ENCODE data around the gene OXLD1. TPM values are rescaled to one million over a fixed set of nuclear protein-coding genes. Genes with fewer than 3 reads are reported as not detected.

The OXLD1 gene
- polyA plus RNA-seq, 1 donor = 20.9 TPM

GRCh38 chr17:81701288-81702071 is 35.1 kb upstream of the OXLD1 start:
- H3K4me3 ChIP-seq (ENCODE audit: low read length) = peak overlapping the region; percentile 100
- H3K36me3 ChIP-seq (ENCODE audit: control insufficient read depth, insufficient read depth, low read length) = peaks cover 63% of the 10 kb centered on the region
- no peaks in the 10 kb centered on the region for H3K27me3 ChIP-seq (ENCODE audit: control insufficient read depth, insufficient read depth, low read length)
- DNase-seq = peak; percentile 30 to 66
- H3K9me3 ChIP-seq (ENCODE audit: control insufficient read depth, low read depth, low read length) = peaks cover 7% of the 10 kb centered on the region
- H3K27ac ChIP-seq (ENCODE audit: low read length) = peak overlapping the region; percentile 98
- H3K4me1 ChIP-seq (ENCODE audit: control insufficient read depth, insufficient read depth, low read length) = peaks cover 19% of the 10 kb centered on the region
- 80% methylated on average over 1 of the region's 23 CpGs for WGBS (ENCODE audit: insufficient coverage, low lambda C conversion rate)

- Histone ChIP-seq H3K4me1 (ENCODE audit: control insufficient read depth, insufficient read depth, low read length) (peaks cover 19% of the 10 kb centered on the region), H3K27ac (ENCODE audit: low read length) (peak overlapping the region; percentile 98), H3K27me3 (ENCODE audit: control insufficient read depth, insufficient read depth, low read length) (no peaks in the 10 kb centered on the region), H3K36me3 (ENCODE audit: control insufficient read depth, insufficient read depth, low read length) (peaks cover 64% of the 10 kb centered on the region), H3K4me3 (ENCODE audit: low read length) (peak overlapping the region; percentile 100), H3K9me3 (ENCODE audit: control insufficient read depth, low read depth, low read length) (peaks cover 9% of the 10 kb centered on the region)
- DNase-seq = no peak
- no CpG with 5 or more reads among the region's 25 CpGs for WGBS (ENCODE audit: insufficient coverage, low lambda C conversion rate)
These were observed 34.2 kb upstream of the OXLD1 start for GRCh38 chr17:81700353-81701287.

- Histone ChIP-seq H3K36me3 (ENCODE audit: control insufficient read depth, insufficient read depth, low read length) (peaks cover 85% of the 10 kb centered on the region), H3K9me3 (ENCODE audit: control insufficient read depth, low read depth, low read length) (peaks cover 8% of the 10 kb centered on the region), H3K27ac (ENCODE audit: low read length) (no peak overlapping the region), H3K27me3 (ENCODE audit: control insufficient read depth, insufficient read depth, low read length) (no peaks in the 10 kb centered on the region), H3K4me3 (ENCODE audit: low read length) (no peak overlapping the region), H3K4me1 (ENCODE audit: control insufficient read depth, insufficient read depth, low read length) (peaks cover 16% of the 10 kb centered on the region)
- 100% methylated on average over 1 of the region's 25 CpGs for WGBS (ENCODE audit: insufficient coverage, low lambda C conversion rate)
- no peak for DNase-seq
These were observed 31.0 kb upstream of the OXLD1 start for GRCh38 chr17:81697261-81698044.

GRCh38 chr17:81696218-81696941 is 30.0 kb upstream of the OXLD1 start:
- WGBS (ENCODE audit: insufficient coverage, low lambda C conversion rate) = no CpG with 5 or more reads among the region's 40 CpGs
- Histone ChIP-seq H3K27me3 (ENCODE audit: control insufficient read depth, insufficient read depth, low read length) (no peaks in the 10 kb centered on the region), H3K36me3 (ENCODE audit: control insufficient read depth, insufficient read depth, low read length) (peaks cover 90% of the 10 kb centered on the region), H3K27ac (ENCODE audit: low read length) (no peak overlapping the region), H3K4me3 (ENCODE audit: low read length) (no peak overlapping the region), H3K4me1 (ENCODE audit: control insufficient read depth, insufficient read depth, low read length) (peaks cover 12% of the 10 kb centered on the region), H3K9me3 (ENCODE audit: control insufficient read depth, low read depth, low read length) (peaks cover 8% of the 10 kb centered on the region)
- DNase-seq = no peak

- peaks cover 6% of the 10 kb centered on the region for H3K4me1 ChIP-seq (ENCODE audit: control insufficient read depth, insufficient read depth, low read length)
- H3K4me3 ChIP-seq (ENCODE audit: low read length) = no peak overlapping the region
- no peak for DNase-seq
- WGBS (ENCODE audit: insufficient coverage, low lambda C conversion rate) = no CpG with 5 or more reads among the region's 22 CpGs
- H3K27ac ChIP-seq (ENCODE audit: low read length) = no peak overlapping the region
- peaks cover 8% of the 10 kb centered on the region for H3K9me3 ChIP-seq (ENCODE audit: control insufficient read depth, low read depth, low read length)
- H3K36me3 ChIP-seq (ENCODE audit: control insufficient read depth, insufficient read depth, low read length) = peaks cover 90% of the 10 kb centered on the region
- H3K27me3 ChIP-seq (ENCODE audit: control insufficient read depth, insufficient read depth, low read length) = no peaks in the 10 kb centered on the region
These were observed 29.4 kb upstream of the OXLD1 start for GRCh38 chr17:81695801-81696200.

- Histone ChIP-seq H3K36me3 (ENCODE audit: control insufficient read depth, insufficient read depth, low read length) (peaks cover 90% of the 10 kb centered on the region), H3K27ac (ENCODE audit: low read length) (no peak overlapping the region), H3K4me3 (ENCODE audit: low read length) (no peak overlapping the region), H3K9me3 (ENCODE audit: control insufficient read depth, low read depth, low read length) (peaks cover 8% of the 10 kb centered on the region), H3K4me1 (ENCODE audit: control insufficient read depth, insufficient read depth, low read length) (peaks cover 3% of the 10 kb centered on the region), H3K27me3 (ENCODE audit: control insufficient read depth, insufficient read depth, low read length) (no peaks in the 10 kb centered on the region)
- WGBS (ENCODE audit: insufficient coverage, low lambda C conversion rate) = no CpG with 5 or more reads among the region's 6 CpGs
- DNase-seq = no peak
These were observed 28.8 kb upstream of the OXLD1 start for GRCh38 chr17:81695211-81695610.

- Histone ChIP-seq H3K4me1 (ENCODE audit: control insufficient read depth, insufficient read depth, low read length) (peaks cover 3% of the 10 kb centered on the region), H3K27ac (ENCODE audit: low read length) (no peak overlapping the region), H3K36me3 (ENCODE audit: control insufficient read depth, insufficient read depth, low read length) (peaks cover 94% of the 10 kb centered on the region), H3K9me3 (ENCODE audit: control insufficient read depth, low read depth, low read length) (peaks cover 8% of the 10 kb centered on the region), H3K27me3 (ENCODE audit: control insufficient read depth, insufficient read depth, low read length) (no peaks in the 10 kb centered on the region), H3K4me3 (ENCODE audit: low read length) (no peak overlapping the region)
- DNase-seq = no peak
- WGBS (ENCODE audit: insufficient coverage, low lambda C conversion rate) = no CpG with 5 or more reads among the region's 19 CpGs
These were observed 28.4 kb upstream of the OXLD1 start for GRCh38 chr17:81694810-81695209.

- Histone ChIP-seq H3K27ac (ENCODE audit: low read length) (no peak overlapping the region), H3K9me3 (ENCODE audit: control insufficient read depth, low read depth, low read length) (peaks cover 8% of the 10 kb centered on the region), H3K4me1 (ENCODE audit: control insufficient read depth, insufficient read depth, low read length) (peaks cover 3% of the 10 kb centered on the region), H3K36me3 (ENCODE audit: control insufficient read depth, insufficient read depth, low read length) (peaks cover 97% of the 10 kb centered on the region), H3K4me3 (ENCODE audit: low read length) (no peak overlapping the region), H3K27me3 (ENCODE audit: control insufficient read depth, insufficient read depth, low read length) (no peaks in the 10 kb centered on the region)
- WGBS (ENCODE audit: insufficient coverage, low lambda C conversion rate) = no CpG with 5 or more reads among the region's 35 CpGs
- no peak for DNase-seq
These were observed 27.3 kb upstream of the OXLD1 start for GRCh38 chr17:81693509-81694210.

- no peak for DNase-seq
- no CpG with 5 or more reads among the region's 20 CpGs for WGBS (ENCODE audit: insufficient coverage, low lambda C conversion rate)
- H3K27me3 ChIP-seq (ENCODE audit: control insufficient read depth, insufficient read depth, low read length) = no peaks in the 10 kb centered on the region
- no peak overlapping the region for H3K27ac ChIP-seq (ENCODE audit: low read length)
- peaks cover 5% of the 10 kb centered on the region for H3K9me3 ChIP-seq (ENCODE audit: control insufficient read depth, low read depth, low read length)
- H3K4me3 ChIP-seq (ENCODE audit: low read length) = no peak overlapping the region
- peaks cover 3% of the 10 kb centered on the region for H3K4me1 ChIP-seq (ENCODE audit: control insufficient read depth, insufficient read depth, low read length)
- peaks cover 97% of the 10 kb centered on the region for H3K36me3 ChIP-seq (ENCODE audit: control insufficient read depth, insufficient read depth, low read length)
These were observed 25.2 kb upstream of the OXLD1 start for GRCh38 chr17:81691608-81692007.
